Embryonic facial prominence (tissue), 1 donor: ENCODE measurements around the gene RELL2.
"Not testable (repeated sequence)": the region's sequence is repeated elsewhere in the genome, so short reads cannot be mapped to it uniquely, and the experiment has no call there.

Experiments
- DNase-seq: peaks from one replicate; pipeline ENCODE4 v3.0.0-alpha.2; 2016; ENCODE audit errors: extremely low spot score

RELL2 gene, protein sequence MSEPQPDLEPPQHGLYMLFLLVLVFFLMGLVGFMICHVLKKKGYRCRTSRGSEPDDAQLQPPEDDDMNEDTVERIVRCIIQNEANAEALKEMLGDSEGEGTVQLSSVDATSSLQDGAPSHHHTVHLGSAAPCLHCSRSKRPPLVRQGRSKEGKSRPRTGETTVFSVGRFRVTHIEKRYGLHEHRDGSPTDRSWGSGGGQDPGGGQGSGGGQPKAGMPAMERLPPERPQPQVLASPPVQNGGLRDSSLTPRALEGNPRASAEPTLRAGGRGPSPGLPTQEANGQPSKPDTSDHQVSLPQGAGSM

DNA sequence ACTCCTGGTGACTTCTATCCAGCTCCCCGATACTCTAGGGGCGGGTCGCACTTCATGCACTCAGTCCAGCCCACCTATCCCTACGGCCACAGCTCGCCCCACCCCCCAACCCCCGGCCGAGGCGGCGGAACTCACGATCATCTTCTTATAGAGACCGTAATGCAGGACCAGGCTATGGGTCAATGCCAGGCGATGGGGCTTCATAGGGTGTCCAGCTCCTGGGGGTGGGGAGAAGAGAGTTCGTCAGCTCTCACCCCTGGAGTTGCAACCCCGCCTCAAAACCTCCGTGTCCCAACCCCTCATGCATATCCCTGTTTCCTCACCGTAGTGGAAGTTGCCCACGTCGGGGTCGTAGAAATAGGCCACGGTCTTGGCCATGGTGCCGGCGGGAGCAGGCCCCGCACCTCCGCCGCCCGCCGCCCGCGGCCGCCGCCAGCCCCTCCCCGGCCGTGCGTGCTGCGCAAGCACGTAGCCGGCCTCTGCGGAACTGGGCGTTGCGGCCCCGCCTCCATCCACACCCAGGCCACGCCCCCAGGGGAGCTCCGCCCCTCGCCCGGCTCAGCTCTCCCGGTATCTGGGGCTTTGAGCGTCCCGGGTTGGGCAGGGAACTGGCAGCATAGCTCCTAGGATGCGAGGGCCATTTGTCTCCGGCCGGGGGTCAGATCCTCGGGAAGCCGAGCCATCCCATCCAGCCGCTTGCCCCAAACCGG is at the start of gene RELL2, which contains the start of gene HDAC3:
Gene RELL2 (plus strand): TSS at position 585 of the 710 bp plus-strand sequence. CDS start 1,229 bp downstream, outside the sequence.
Gene HDAC3 (minus strand): TSS at position 437 of the 710 bp plus-strand sequence. CDS start 59 bp downstream, at position 378.
- DNase-seq, result peak; percentile 79

DNA sequence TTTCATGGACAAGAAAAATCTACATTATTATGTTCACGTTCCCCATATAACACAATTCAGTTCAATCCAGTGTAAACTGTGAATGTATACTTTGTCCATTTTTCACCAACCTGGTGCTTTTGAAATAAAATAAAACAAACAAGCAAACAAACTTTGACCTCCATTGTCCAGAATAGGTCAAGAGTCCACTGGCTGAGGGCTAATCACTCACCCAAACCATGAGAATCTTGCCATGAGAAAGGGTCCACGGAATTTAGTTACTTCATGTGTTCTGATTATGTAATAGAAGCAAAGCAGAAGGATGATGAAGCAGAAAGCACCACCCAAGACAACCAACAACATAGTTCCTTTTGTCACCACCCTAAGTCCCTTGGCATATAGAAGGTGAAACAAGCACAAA is 46.7 kb upstream of the RELL2 start:
- DNase-seq, result no peak

DNA sequence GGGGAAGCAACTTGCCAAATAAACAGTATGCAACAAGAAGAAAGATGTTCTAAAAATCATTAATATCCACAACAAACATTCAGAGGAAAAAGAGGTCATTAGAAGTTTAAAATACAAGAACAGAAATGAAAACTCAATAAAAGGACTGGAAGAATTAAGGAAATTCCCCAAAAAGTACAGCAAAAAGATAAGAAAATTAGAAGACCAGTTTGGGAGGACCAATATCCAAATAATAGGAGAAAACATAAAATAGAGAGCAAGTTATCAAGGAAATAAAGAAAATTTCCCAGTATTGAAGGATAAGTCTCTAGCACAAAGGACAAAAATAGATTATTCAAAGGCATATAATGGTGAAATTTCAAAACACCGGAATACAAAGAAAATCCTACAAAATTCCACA is 39.9 kb upstream of the RELL2 start:
- DNase-seq, result no peak

DNA sequence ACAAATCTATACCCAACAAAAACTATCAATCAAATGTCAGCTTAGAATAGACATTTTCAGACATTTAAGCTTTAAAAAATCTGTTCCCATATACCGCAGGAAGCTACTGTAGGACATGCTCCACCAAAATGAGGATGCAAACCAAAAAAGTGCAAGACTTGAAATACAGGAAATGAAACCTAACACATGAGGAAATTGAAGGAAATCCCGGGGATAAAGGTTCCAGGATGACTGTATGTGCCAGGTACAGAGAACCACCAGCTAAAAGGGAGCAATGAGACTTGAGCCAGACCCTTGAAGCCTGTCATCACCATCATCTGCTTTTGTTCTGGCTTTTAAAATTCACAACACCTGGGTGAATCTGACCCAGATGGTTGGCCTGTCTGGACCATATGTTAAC is 39.4 kb upstream of the RELL2 start:
- DNase-seq, result no peak

DNA sequence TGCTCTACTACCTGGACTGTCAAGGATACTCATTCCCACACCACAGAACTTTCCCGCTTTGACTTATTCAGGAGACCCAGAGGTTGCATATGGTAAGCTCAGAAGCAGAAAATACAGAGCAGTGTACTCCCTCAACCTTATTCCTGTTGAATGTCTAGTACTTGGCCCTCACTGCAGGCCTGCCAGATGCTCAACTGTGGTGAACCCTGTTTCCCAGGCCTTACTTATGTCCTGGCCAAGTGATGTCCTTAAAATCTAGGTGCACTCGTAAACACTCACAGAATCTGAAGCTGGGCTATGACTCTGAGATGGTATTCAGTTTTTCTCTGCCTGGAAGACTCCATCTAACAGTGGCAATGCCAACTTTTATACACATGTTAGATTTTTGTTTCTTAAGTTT is 39.0 kb upstream of the RELL2 start:
- DNase-seq, result no peak

DNA sequence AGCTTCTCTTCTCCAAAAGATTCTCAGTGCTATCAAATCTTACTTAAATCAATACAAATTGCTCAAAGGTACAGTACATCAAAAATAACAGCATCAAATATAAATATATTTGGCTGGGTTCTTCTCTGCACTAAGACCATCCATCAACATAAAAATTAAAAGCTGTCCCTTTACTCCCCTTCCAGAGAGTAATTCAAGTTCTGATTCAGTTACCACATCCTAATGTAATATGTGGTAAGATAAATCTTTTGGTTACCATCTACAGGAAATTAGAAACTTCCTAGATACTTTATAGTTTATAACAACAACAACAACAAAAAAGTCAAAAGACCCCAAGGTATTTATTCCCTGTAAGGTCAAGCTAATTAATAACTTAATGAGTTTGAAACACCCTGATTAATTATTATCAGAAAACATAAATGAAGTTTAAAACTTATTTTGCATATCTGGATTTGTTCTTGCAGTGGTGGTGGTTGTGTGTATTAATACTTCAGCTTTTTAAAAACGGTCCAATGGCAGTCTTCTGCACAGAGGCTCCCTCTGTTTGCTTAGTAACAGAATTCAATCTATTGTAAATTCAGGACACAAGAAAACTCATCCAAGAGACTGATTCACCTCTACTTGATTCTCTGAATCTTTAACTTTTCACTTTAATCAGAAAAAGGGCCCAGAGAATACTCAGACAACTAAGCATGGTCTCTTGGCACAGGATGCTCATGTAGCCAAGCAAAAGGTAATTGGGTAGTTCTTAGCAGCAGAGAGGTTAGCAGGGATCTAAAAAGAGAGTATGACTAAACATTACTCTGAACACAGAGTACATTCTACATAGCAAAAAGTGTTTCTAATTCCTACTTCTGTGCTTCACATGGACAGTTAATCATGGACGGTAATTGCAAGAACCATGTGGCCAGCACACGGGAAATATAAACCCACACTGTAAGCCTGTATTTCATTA is 38.1 kb upstream of the RELL2 start:
- DNase-seq, result no peak

DNA sequence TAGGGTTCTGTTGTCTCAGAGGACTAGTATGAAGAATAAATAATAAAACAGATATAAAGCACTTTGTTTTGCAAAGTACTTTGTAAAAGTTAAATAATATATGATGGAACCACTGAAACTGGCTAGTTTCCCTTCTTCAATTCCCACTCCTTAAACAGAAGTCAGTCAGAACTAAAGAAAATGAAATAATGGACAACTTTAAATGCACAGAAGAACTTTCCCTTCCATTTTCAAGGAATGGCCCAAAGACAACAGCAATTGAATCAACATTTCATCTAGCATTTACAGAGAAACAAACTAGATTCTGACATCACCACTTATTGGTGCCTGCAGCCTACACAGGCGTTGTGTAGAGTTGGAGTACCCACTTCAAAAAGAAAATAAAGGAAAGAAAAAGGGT is 34.2 kb upstream of the RELL2 start:
- DNase-seq, result no peak

DNA sequence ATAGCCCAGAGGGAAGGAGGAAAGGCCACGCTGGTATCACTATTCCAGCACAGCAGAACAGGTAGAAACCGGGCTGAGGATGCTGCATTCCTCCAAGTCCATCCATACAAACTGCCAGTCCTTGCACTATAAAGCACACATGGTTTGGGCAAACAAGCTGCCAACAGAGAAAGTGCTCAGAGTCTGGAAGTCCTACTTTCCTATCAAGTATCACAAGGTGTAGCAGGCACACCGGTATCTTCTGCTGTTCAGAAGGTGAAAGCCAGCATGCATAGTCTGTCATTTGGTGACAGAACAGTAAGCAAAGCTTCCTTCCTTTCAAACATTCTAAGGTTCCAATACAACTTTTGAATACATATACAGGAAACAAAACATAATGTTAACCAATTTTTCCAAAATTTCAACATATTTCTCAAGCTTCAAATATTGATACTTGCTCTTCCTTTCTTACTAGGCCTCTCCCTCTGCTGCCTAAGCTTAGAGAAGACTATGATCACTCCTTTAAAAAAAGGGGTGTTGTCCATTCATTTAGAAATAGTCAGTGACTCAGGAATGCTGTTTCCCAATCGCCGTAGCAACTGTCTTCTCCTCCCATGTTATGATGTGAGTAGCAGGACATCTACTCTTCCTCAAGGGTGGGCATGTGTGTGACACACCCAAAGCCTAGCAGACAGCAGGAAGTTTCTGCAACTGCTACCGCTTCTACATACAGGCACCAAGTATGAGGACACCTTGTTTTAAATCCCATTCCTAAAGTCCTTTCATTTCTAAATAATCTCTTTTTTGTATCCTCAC is 32.7 kb upstream of the RELL2 start:
- DNase-seq, result no peak

DNA sequence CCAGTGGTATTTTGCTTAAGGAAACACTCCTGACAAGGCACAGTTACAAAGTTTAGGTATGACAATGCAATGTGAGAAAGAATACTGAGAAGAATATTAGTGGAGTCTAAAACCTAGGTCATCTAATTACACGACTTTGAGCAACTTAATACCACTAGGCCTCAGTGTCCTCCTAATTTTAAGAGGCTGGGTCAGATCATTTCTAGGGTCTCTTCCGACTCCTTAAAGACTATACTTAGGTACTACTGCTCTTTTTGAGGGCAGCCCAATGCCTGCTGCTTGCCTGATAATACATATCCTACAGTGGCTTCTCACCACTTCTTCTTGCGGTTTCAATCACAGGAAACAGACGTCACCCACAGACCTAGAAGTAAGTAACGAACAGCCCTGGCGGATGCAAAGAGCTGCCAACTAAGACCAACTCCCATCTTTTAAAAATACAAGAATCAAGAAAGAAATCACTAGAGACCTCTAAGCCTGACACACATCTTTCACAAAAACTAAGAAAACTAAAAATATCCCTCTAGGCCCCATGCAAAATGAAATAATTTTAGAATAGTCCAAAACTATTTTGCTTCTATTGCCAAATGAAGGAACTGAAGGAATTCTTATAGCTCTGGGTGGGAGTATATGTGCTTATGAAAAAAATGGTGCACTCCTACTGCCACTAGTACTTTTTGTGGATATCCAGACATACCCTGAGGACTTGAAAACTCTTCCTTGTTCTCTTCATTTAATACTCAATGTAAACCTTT is 31.1 kb upstream of the RELL2 start:
- DNase-seq, result no peak

DNA sequence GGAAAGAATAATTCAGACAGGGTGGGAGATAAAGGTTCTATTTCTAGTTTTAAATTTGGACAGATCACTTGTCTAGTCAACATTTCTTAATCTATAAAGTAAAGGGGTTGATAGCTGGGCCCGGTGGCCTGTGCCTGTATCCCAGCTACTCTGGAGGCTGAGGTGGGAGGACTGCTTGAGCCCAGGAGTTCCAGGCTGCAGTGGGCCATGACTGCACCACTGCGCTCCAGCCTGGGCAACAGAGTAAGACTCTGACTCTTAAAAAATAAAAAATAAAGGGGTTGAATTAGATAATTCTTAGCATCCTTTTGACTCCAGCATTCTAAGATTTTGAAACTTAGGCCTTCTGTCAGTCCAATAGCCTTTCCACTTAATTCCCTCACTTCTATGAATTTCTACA is 28.8 kb upstream of the RELL2 start:
- no peak for DNase-seq

DNA sequence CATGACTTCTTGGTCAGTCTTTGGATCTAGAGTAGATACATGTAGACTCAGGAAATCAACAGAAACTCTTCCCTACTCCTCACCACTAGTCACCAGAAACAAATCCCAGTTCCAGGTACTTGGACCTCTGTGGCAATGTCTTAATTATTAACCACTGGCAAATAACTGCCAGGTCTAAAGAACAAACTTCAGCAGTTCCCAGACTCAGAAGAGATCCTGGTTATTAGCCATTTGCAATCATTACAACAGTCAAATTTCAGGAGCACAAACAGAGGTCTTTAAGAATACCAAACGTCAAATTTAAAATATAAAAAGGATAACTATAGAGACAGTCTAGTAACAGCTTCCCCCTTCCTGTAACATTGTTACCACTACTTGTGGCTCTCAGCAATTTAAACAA is 28.2 kb upstream of the RELL2 start:
- DNase-seq, result no peak

DNA sequence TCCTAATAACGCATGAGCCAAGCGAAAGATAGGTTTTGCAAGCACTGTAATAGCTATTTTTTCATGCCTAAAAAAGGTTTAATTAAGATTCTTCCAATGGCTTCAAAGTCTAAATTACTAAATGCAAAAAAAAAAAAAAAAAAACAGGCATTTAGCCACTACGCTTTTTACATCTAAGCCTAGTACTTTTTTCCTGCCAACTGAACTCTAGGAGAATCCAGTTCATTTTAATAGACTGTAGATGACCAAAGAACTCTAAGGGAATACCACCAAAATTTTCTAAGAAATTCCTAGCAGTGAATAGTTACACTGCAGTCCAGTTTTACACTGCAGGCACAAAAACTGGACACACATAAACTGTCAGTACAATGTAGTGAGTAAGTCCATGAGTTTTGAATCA is 27.8 kb upstream of the RELL2 start:
- no peak for DNase-seq

DNA sequence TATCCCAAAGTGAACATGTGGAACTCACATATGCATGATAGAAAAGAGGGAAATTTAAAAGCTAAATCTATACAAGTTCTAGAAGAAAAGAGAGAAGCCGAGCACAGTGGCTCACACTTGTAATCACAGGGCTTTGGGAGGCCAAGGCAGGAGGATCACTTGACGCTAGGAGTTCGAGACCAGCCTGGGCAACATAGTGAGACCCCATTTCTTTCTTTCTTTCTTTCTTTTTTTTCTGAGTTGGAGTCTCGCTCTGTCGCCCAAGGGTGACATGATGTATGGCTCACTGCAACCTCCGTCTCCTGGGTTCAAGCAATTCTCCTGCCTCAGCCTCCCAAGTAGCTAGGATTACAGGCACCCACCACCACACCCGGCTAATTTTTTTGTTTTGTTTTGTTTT is 26.9 kb upstream of the RELL2 start:
- not testable (repeated sequence) for DNase-seq

DNA sequence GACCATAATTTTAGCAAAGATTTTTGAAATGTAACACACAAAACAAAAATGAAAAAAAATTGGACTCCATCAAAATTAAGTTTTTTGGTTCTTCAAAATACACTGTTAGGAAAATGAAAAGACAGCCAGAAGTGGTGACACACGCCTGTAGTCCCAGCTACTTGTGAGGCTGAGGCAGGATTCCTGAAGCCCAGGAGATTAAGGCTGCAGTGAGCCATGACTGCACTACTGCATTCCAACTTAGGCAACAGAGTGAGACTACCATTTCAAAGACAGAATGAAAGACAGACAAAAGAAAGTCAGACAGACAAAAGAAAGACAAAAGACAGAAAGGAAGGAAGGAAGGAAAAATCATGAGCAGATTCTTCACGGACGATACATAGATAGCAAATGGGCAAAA is 25.5 kb upstream of the RELL2 start:
- no peak for DNase-seq

DNA sequence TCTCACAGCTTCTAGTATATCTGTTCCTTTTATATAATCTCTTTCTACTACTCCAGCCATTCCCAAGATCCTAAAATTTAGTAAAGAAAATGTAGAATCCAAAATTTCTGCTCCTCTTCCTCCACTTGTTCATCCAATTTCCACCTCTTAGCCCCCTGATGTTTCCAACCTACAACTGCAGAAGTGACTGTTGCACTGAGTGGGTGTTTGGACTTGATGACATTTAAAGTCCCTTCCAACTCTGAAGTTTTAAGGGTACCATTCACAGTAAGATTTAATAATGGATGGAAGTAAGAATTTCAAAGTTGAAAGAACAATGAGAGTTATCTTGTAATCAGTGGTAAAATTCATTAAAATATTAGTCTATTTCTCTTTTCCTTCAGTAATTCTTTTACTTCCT is 23.5 kb upstream of the RELL2 start:
- DNase-seq, result no peak

DNA sequence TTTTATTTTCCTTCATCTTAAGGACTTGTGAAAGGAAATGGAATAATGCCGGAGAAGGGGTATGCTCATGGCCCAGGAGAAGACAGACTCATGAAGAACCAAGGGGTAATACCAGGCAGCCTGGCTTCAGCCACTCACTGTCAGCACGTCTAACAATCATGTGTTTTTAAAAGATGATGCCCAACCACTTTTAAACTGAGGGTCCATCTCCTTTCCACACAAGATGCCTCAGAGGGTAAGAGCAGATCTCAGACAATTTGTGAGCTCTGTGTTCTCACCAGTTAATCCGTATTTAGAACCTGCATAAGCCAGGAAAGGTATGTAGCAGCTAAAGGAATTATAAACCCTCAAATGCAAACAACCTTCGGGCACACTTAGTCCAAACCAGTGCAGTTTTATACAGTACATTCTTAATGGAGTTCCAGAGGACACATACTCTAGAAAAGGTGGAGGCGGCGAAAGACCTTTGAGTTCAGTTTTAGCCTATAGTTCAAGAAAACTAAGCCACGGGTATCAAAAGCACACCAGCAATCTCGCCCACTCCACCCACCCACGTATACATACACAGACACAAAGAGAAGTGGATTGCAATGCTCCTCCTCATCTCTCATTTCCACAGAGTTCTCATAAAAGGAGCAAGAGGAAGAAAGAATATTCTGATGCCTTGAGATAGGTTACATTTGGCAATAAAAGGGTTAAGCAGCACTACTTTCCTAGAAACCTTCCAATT is 20.6 kb upstream of the RELL2 start:
- no peak for DNase-seq

DNA sequence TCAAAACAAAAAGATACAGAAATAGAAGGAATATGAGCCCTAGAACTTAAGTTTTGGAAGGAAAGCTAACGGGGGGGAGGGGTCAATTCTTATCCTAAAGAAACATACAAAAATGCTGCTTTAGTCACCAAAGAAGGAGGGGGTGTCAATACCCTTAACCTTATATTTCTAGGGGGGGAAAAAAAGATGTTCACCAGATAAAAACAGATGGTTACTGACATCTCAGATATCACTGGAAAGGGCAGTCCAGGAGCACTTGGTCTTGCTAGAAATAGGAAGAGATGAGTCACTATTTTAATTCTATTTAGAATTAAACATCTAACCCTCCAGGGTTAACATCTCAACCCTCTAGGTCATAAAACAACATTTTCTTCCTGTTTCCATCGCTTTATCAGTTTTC is 19.7 kb upstream of the RELL2 start:
- no peak for DNase-seq

DNA sequence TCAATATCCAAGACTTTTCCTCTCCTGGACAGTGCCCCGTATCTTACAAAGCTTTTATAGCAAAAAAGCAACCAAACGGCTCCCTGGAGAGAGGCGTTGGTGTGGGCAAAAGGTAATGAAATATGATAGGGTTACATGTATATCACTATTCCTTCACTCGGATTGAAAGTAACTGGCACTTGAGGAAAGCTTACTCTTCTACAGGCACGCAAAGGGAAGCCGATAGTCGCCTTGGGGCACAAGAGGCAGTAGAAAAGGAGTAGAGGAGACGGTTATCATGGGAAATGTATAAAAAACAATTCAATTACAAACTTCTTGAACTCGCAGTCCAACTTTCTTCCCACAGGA is 19.1 kb upstream of the RELL2 start:
- no peak for DNase-seq

DNA sequence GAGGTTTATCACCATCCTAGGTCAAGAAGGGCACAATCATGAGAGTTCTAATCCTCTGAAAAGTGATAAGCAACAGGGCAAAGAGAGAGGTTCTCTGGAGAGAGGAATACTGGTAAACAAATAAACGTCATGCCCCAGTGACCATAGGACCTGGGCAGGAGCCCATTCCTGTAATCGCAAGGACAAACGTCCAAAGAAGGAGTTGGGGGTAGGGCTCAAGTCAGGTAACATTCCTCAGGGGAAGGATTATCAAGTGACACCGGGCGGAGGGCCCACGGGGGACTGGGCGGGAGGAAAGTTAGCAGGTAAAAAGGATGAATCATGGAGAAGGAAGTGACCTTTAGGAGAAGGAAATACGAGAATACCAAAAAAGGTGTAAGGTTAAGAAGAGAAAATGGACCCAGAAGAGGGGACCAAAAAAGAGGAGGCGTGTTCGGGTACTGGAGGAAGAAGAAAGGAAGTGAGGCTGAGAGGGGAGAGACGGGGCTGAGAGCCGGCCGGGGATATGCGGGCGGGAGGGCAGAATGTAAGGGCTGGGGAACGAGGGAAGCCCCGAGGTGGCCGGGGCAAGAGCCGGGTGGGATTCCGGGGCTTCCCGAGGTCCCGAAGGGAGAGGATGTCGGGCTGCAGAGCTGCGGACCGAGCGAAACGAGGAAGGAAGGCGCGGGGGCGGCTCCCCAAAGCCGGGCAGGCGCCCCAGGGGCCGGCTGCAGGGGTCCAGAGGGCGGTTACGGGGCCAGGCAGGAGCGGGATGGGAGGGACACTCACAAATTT is 18.6 kb upstream of the RELL2 start:
- DNase-seq, result no peak
